ENCODE results near the gene CCDC141.

Gene CCDC141

GRCh38 chr2:178848335-178848734 lies 201.6 kb downstream of the CCDC141 start:
- no peaks in the 10 kb centered on the region for H3K9me3 ChIP-seq (ENCODE audit: control insufficient read depth, insufficient read depth, low read depth, low read length)
- H3K9ac ChIP-seq (ENCODE audit: low read length): no peak overlapping the region
- no peak overlapping the region for H3K27ac ChIP-seq (ENCODE audit: low read depth, low read length)
- H3K4me3 ChIP-seq (ENCODE audit: low read depth, low read length): no peak overlapping the region
- H3K36me3 ChIP-seq (ENCODE audit: control insufficient read depth, insufficient read depth, low read length): peaks cover 2% of the 10 kb centered on the region; the same call in 1 of the 2 replicates
- H3K27me3 ChIP-seq (ENCODE audit: control insufficient read depth, insufficient read depth, low read length): no peaks in the 10 kb centered on the region
- peaks cover 21% of the 10 kb centered on the region for H3K4me1 ChIP-seq (ENCODE audit: control insufficient read depth, insufficient read depth, low read length)

GRCh38 chr2:178846458-178846802 lies 203.5 kb downstream of the CCDC141 start:
- Histone ChIP-seq H3K4me3 (ENCODE audit: low read depth, low read length) (no peak overlapping the region), H3K27ac (ENCODE audit: low read depth, low read length) (no peak overlapping the region), H3K9me3 (ENCODE audit: control insufficient read depth, insufficient read depth, low read depth, low read length) (no peaks in the 10 kb centered on the region), H3K27me3 (ENCODE audit: control insufficient read depth, insufficient read depth, low read length) (no peaks in the 10 kb centered on the region), H3K36me3 (ENCODE audit: control insufficient read depth, insufficient read depth, low read length) (peaks cover 2% of the 10 kb centered on the region; the same call in 1 of the 2 replicates), H3K4me1 (ENCODE audit: control insufficient read depth, insufficient read depth, low read length) (peaks cover 21% of the 10 kb centered on the region), H3K9ac (ENCODE audit: low read length) (no peak overlapping the region)

DNA sequence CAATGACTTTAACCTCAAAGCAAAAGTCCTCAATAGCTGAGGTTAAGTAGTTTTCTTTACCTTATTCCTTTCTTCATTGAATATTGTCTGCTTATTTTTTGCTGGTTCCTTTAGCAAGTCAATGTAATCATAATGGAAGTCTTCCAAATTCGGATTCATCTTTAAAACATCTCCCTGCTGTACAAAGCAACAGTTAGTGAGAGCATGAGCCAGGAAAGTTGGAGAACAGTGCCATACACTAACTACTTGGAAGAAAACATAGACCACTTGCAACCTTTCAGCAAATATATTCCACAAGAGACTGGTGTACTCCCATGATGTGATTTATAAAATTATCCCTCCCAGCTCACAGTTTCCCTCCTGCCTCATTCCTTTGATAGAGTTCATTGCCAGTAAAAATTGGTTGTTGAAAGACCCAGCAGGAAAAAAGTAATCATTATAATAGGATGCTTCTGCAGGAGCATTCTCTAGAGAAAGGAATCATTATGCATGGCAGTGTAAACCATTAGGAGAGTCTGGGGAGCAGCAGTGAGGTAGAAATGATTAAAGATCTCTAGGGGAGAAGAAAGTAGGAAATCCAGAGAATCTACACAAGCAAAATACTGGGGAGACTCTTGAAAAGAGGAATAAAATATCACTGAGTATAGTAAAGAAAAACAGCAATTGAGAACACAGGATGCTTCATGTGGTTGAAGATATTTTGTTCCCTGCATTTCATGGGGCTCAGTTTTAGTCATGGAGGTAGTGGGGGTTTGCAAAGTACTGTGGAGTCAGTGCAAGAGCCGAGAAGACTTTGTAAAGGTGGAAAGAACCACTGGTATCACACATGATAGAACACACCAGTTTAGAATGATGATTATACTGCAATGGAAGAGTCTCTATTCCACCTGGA lies 204.1 kb downstream of the CCDC141 start:
- Histone ChIP-seq H3K27ac (ENCODE audit: low read depth, low read length) (peak overlapping the region; percentile 27; the same call in 1 of the 2 replicates), H3K36me3 (ENCODE audit: control insufficient read depth, insufficient read depth, low read length) (peaks cover 2% of the 10 kb centered on the region; the same call in 1 of the 2 replicates), H3K4me3 (ENCODE audit: low read depth, low read length) (no peak overlapping the region), H3K9me3 (ENCODE audit: control insufficient read depth, insufficient read depth, low read depth, low read length) (no peaks in the 10 kb centered on the region), H3K9ac (ENCODE audit: low read length) (no peak overlapping the region), H3K27me3 (ENCODE audit: control insufficient read depth, insufficient read depth, low read length) (no peaks in the 10 kb centered on the region), H3K4me1 (ENCODE audit: control insufficient read depth, insufficient read depth, low read length) (peaks cover 21% of the 10 kb centered on the region)

DNA sequence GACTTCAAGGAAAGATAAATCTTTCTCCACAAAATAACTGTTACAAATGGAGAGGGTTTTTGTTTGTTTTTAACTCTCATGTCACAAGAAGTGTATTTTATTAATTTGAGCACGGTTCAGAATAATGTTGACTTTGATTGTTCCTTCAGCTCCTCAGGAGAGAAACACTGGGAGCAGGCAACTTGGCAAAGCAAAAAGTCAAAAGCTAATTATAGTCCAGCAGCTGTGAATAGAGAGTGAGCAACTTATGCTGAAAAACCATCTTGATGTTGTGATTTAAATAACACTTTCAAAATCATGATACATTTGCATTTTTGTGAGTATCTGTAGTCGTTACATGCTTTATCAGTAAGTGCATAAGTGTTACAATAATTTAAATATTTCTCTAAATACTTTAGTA lies 205.2 kb downstream of the CCDC141 start:
- H3K4me3 ChIP-seq (ENCODE audit: low read depth, low read length): no peak overlapping the region
- H3K9ac ChIP-seq (ENCODE audit: low read length): no peak overlapping the region
- H3K27me3 ChIP-seq (ENCODE audit: control insufficient read depth, insufficient read depth, low read length): no peaks in the 10 kb centered on the region
- peaks cover 2% of the 10 kb centered on the region; the same call in 1 of the 2 replicates for H3K36me3 ChIP-seq (ENCODE audit: control insufficient read depth, insufficient read depth, low read length)
- H3K27ac ChIP-seq (ENCODE audit: low read depth, low read length): no peak overlapping the region
- peaks cover 21% of the 10 kb centered on the region for H3K4me1 ChIP-seq (ENCODE audit: control insufficient read depth, insufficient read depth, low read length)
- H3K9me3 ChIP-seq (ENCODE audit: control insufficient read depth, insufficient read depth, low read depth, low read length): no peaks in the 10 kb centered on the region

DNA sequence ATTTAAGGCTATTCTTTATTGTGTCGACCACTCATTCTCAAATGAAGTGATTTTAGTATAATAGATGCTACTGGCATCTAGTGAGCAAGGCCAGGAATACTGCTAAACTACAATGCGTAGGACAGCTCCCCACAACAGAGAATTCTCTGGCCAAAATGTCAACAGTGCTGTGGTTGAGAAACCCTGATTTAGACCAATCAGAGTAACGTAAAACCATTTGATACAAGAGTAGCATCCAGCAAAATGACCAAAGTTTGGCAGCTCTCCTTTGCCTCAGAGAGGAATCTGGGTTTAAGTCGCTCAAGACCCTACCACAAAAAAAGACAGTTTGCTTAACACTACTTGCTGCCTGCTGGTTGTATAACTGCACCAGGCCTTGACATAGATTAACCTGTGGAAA lies 205.7 kb downstream of the CCDC141 start:
- Histone ChIP-seq H3K4me1 (ENCODE audit: control insufficient read depth, insufficient read depth, low read length) (peaks cover 21% of the 10 kb centered on the region), H3K36me3 (ENCODE audit: control insufficient read depth, insufficient read depth, low read length) (peaks cover 2% of the 10 kb centered on the region; the same call in 1 of the 2 replicates), H3K9me3 (ENCODE audit: control insufficient read depth, insufficient read depth, low read depth, low read length) (no peaks in the 10 kb centered on the region), H3K4me3 (ENCODE audit: low read depth, low read length) (no peak overlapping the region), H3K27me3 (ENCODE audit: control insufficient read depth, insufficient read depth, low read length) (no peaks in the 10 kb centered on the region), H3K27ac (ENCODE audit: low read depth, low read length) (no peak overlapping the region), H3K9ac (ENCODE audit: low read length) (no peak overlapping the region)

GRCh38 chr2:178843697-178844096 lies 206.2 kb downstream of the CCDC141 start:
- H3K9me3 ChIP-seq (ENCODE audit: control insufficient read depth, insufficient read depth, low read depth, low read length): no peaks in the 10 kb centered on the region

GRCh38 chr2:178836807-178837206 lies 213.1 kb downstream of the CCDC141 start:
- Histone ChIP-seq H3K4me3 (ENCODE audit: low read depth, low read length) (no peak overlapping the region), H3K27me3 (ENCODE audit: control insufficient read depth, insufficient read depth, low read length) (no peaks in the 10 kb centered on the region), H3K4me1 (ENCODE audit: control insufficient read depth, insufficient read depth, low read length) (peaks cover 6% of the 10 kb centered on the region), H3K9ac (ENCODE audit: low read length) (no peak overlapping the region), H3K36me3 (ENCODE audit: control insufficient read depth, insufficient read depth, low read length) (no peaks in the 10 kb centered on the region; the same call in 1 of the 2 replicates), H3K27ac (ENCODE audit: low read depth, low read length) (peak overlapping the region; percentile 26; the same call in 1 of the 2 replicates), H3K9me3 (ENCODE audit: control insufficient read depth, insufficient read depth, low read depth, low read length) (no peaks in the 10 kb centered on the region)

More at GRCh38 chr2:178843697-178844096, 206.2 kb downstream of the CCDC141 start:
- H3K4me1 ChIP-seq (ENCODE audit: control insufficient read depth, insufficient read depth, low read length): peaks cover 21% of the 10 kb centered on the region
- H3K4me3 ChIP-seq (ENCODE audit: low read depth, low read length): no peak overlapping the region
- H3K9ac ChIP-seq (ENCODE audit: low read length): no peak overlapping the region
- no peak overlapping the region for H3K27ac ChIP-seq (ENCODE audit: low read depth, low read length)
- H3K36me3 ChIP-seq (ENCODE audit: control insufficient read depth, insufficient read depth, low read length): peaks cover 2% of the 10 kb centered on the region; the same call in 1 of the 2 replicates
- no peaks in the 10 kb centered on the region for H3K27me3 ChIP-seq (ENCODE audit: control insufficient read depth, insufficient read depth, low read length)

GRCh38 chr2:178834086-178834485 lies 215.9 kb downstream of the CCDC141 start:
- no peaks in the 10 kb centered on the region; the same call in 1 of the 2 replicates for H3K36me3 ChIP-seq (ENCODE audit: control insufficient read depth, insufficient read depth, low read length)
- no peaks in the 10 kb centered on the region for H3K27me3 ChIP-seq (ENCODE audit: control insufficient read depth, insufficient read depth, low read length)
- H3K4me1 ChIP-seq (ENCODE audit: control insufficient read depth, insufficient read depth, low read length): peaks cover 6% of the 10 kb centered on the region

GRCh38 chr2:178833382-178833781 lies 216.6 kb downstream of the CCDC141 start:
- H3K9me3 ChIP-seq (ENCODE audit: control insufficient read depth, insufficient read depth, low read depth, low read length): no peaks in the 10 kb centered on the region
- H3K4me1 ChIP-seq (ENCODE audit: control insufficient read depth, insufficient read depth, low read length): peaks cover 6% of the 10 kb centered on the region
- no peak overlapping the region for H3K27ac ChIP-seq (ENCODE audit: low read depth, low read length)
- H3K4me3 ChIP-seq (ENCODE audit: low read depth, low read length): no peak overlapping the region
- no peak overlapping the region for H3K9ac ChIP-seq (ENCODE audit: low read length)
- no peaks in the 10 kb centered on the region for H3K27me3 ChIP-seq (ENCODE audit: control insufficient read depth, insufficient read depth, low read length)
- H3K36me3 ChIP-seq (ENCODE audit: control insufficient read depth, insufficient read depth, low read length): no peaks in the 10 kb centered on the region; the same call in 1 of the 2 replicates

More at GRCh38 chr2:178834086-178834485, 215.9 kb downstream of the CCDC141 start:
- no peaks in the 10 kb centered on the region for H3K9me3 ChIP-seq (ENCODE audit: control insufficient read depth, insufficient read depth, low read depth, low read length)
- H3K9ac ChIP-seq (ENCODE audit: low read length): no peak overlapping the region
- no peak overlapping the region for H3K27ac ChIP-seq (ENCODE audit: low read depth, low read length)
- no peak overlapping the region for H3K4me3 ChIP-seq (ENCODE audit: low read depth, low read length)

- no peaks in the 10 kb centered on the region for H3K9me3 ChIP-seq (ENCODE audit: control insufficient read depth, insufficient read depth, low read depth, low read length)
- H3K27me3 ChIP-seq (ENCODE audit: control insufficient read depth, insufficient read depth, low read length): no peaks in the 10 kb centered on the region
- no peaks in the 10 kb centered on the region for H3K36me3 ChIP-seq (ENCODE audit: control insufficient read depth, insufficient read depth, low read length)
- no peak overlapping the region for H3K27ac ChIP-seq (ENCODE audit: low read depth, low read length)
- H3K9ac ChIP-seq (ENCODE audit: low read length): no peak overlapping the region
- no peaks in the 10 kb centered on the region for H3K4me1 ChIP-seq (ENCODE audit: control insufficient read depth, insufficient read depth, low read length)
- no peak overlapping the region for H3K4me3 ChIP-seq (ENCODE audit: low read depth, low read length)
These were observed 219.5 kb downstream of the CCDC141 start for GRCh38 chr2:178830451-178830850.

- Histone ChIP-seq H3K27me3 (ENCODE audit: control insufficient read depth, insufficient read depth, low read length) (no peaks in the 10 kb centered on the region), H3K27ac (ENCODE audit: low read depth, low read length) (no peak overlapping the region), H3K4me1 (ENCODE audit: control insufficient read depth, insufficient read depth, low read length) (no peaks in the 10 kb centered on the region), H3K9ac (ENCODE audit: low read length) (no peak overlapping the region), H3K36me3 (ENCODE audit: control insufficient read depth, insufficient read depth, low read length) (no peaks in the 10 kb centered on the region), H3K9me3 (ENCODE audit: control insufficient read depth, insufficient read depth, low read depth, low read length) (no peaks in the 10 kb centered on the region), H3K4me3 (ENCODE audit: low read depth, low read length) (no peak overlapping the region)
These were observed 220.0 kb downstream of the CCDC141 start for GRCh38 chr2:178829981-178830380.
